ENCODE measurements around the gene ARL15.

DNA sequence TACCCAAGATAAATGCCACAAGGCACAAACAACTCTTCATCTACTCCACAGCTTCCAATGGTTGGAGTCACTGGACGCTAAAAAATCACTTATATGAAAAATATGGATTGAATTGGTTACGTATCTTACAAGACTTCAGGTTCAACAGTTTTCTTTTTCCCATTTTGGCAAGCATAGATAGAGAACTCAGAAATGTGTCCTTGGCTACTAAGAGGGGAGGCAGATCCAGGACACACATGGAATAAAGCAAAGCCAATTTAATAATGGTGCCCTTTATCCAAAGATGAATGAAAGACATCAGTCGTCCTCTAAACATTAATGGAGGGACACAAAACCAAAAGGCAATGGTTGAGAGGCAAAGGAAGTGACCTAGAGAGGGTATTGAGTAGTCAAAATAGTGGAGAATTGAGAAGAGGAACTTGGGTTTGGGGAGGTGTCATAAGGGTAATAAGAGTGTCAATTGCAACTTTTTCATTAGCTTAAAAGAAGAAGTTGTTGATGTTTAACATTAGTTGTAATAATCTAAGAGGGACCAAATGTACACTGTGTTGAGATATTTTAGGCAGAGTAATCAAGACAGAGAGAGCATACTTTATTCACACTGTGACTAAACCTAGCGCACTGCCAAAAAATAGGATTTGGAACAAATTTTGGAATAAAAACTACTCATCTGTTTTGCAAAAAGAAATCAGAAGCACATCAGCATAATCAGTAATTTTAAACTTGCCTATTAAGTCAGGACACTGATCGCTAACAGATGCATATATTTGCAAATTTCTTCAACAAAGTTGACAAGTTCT is 308.2 kb downstream of the ARL15 start:
- TF ChIP-seq, protein P1, sequence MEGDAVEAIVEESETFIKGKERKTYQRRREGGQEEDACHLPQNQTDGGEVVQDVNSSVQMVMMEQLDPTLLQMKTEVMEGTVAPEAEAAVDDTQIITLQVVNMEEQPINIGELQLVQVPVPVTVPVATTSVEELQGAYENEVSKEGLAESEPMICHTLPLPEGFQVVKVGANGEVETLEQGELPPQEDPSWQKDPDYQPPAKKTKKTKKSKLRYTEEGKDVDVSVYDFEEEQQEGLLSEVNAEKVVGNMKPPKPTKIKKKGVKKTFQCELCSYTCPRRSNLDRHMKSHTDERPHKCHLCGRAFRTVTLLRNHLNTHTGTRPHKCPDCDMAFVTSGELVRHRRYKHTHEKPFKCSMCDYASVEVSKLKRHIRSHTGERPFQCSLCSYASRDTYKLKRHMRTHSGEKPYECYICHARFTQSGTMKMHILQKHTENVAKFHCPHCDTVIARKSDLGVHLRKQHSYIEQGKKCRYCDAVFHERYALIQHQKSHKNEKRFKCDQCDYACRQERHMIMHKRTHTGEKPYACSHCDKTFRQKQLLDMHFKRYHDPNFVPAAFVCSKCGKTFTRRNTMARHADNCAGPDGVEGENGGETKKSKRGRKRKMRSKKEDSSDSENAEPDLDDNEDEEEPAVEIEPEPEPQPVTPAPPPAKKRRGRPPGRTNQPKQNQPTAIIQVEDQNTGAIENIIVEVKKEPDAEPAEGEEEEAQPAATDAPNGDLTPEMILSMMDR (IDR thresholded peaks at IDR 0.05), result no peak
- no peak for TF ChIP-seq POLR2A (IDR thresholded peaks at IDR 0.05)

Data from esophagus squamous epithelium (tissue), 4 donors.